Activated T-helper 1 cell treated with anti-CD3 and anti-CD28 coated beads, Interleukin-12 subunit alpha, Interleukin-12 subunit beta, Interleukin-2, Interleukin-4 antibody, amounts not matched to agents 30 ng/mL and 10 ng/mL and 1 ng/mL, durations not matched to agents 14 hours and 24 hours and 36 hours (primary cell): ENCODE data around the gene SMO. TPM values are rescaled to one million over a fixed set of nuclear protein-coding genes. Genes with fewer than 3 reads are reported as not detected.
"Not testable (repeated sequence)": the region's sequence is repeated elsewhere in the genome, so short reads cannot be mapped to it uniquely, and the experiment has no call there.

Experiments
- DNase-seq: peaks from one replicate; pipeline ENCODE4 v3.0.0; 2021; ENCODE audit warnings: low spot score
- H3K27ac Mint-ChIP-seq: one replicate; pipeline ENCODE4 v1.8.0; 2021; ENCODE audit warnings: mild to moderate bottlenecking, mixed read lengths
- H3K27me3 Mint-ChIP-seq: one replicate; pipeline ENCODE4 v1.8.0; 2022; ENCODE audit warnings: mild to moderate bottlenecking, moderate library complexity, mixed read lengths; ENCODE audit not compliant: insufficient read depth
- H3K36me3 Mint-ChIP-seq: one replicate; pipeline ENCODE4 v1.8.0; 2021; ENCODE audit warnings: low read depth, mixed read lengths
- H3K4me1 Mint-ChIP-seq: one replicate; pipeline ENCODE4 v1.8.0; 2021; ENCODE audit warnings: low read depth, mixed read lengths
- H3K4me3 Mint-ChIP-seq: one replicate; pipeline ENCODE4 v1.8.0; 2021; ENCODE audit warnings: mild to moderate bottlenecking, moderate library complexity, mixed read lengths
- H3K9me3 Mint-ChIP-seq: one replicate; pipeline ENCODE4 v1.8.0; 2021; ENCODE audit warnings: mixed read lengths
- intact Hi-C: fragments of 100-400 bp; cut with micrococcal nuclease; formaldehyde crosslinking; loops from one replicate; pipeline ENCODE4 v1.15.1; 2024
- total RNA-seq: library from RNA; stranded (reverse); gene quantifications from 2 replicates; pipeline ENCODE4 v1.2.3, GENCODE V29; 2022

SMO gene
- total RNA-seq, 1 donor from 2014 or later = 0.44 TPM

- H3K9me3 Mint-ChIP-seq = no peaks in the 10 kb centered on the region
- no peak overlapping the region for H3K27ac Mint-ChIP-seq
- H3K27me3 Mint-ChIP-seq = peaks cover 5% of the 10 kb centered on the region
- no peaks in the 10 kb centered on the region for H3K36me3 Mint-ChIP-seq
- H3K4me1 Mint-ChIP-seq = no peaks in the 10 kb centered on the region
- intact Hi-C loops = no loop called here
- no peak overlapping the region for H3K4me3 Mint-ChIP-seq
- DNase-seq = no peak
Observed at GRCh38 chr7:129205126-129205818, 16.8 kb downstream of the SMO start.

GRCh38 chr7:129205987-129206785 is 17.8 kb downstream of the SMO start:
- intact Hi-C loops = no loop called here
- H3K9me3 Mint-ChIP-seq = no peaks in the 10 kb centered on the region
- no peak overlapping the region for H3K27ac Mint-ChIP-seq
- H3K27me3 Mint-ChIP-seq = peaks cover 5% of the 10 kb centered on the region
- no peaks in the 10 kb centered on the region for H3K4me1 Mint-ChIP-seq
- no peak for DNase-seq
- H3K4me3 Mint-ChIP-seq = no peak overlapping the region
- no peaks in the 10 kb centered on the region for H3K36me3 Mint-ChIP-seq

- Mint-ChIP-seq H3K27ac (no peak overlapping the region), H3K9me3 (no peaks in the 10 kb centered on the region), H3K4me1 (no peaks in the 10 kb centered on the region), H3K4me3 (no peak overlapping the region), H3K36me3 (no peaks in the 10 kb centered on the region), H3K27me3 (peaks cover 2% of the 10 kb centered on the region)
- intact Hi-C loops = no loop called here
- no peak for DNase-seq
Observed at GRCh38 chr7:129208667-129209066, 20.2 kb downstream of the SMO start.

DNA sequence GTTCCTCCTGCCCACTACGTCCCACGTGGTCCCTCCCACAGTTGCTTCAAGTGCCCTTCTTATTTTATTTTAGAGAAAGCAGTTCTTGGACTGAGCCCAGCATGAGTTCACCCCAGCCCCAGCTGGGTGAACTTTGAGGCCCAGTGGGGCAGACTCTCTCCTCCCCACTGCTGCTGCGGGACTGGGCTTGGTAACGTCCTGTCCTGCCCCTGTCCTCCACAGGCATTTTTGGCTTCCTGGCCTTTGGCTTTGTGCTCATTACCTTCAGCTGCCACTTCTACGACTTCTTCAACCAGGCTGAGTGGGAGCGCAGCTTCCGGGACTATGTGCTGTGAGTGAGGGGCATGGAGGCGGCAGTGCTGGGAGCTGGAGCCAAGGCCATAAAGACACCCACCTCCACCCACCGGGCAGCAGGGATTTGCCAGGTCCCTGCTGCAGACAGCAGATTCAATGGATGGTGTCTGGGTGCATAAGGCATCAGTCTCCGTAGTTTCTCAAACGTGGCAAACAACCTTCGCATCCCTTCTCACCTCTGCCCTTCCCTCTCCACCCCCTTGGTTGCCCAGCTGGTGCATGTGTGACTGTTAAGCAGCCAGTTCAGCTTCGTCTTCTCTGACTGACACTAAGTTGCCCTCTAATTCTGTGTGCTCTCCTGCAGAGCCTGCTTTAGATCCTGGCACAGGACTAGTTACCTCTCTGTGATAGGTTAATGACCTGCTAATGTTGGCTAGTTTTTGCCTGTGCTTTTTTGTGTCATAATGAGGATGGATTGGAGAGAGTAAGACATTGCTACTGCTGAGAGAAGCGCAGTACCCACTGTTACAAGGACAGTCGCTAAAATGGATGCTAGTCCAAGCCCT is 20.9 kb downstream of the SMO start:
- H3K36me3 Mint-ChIP-seq = no peaks in the 10 kb centered on the region
- H3K4me3 Mint-ChIP-seq = no peak overlapping the region
- H3K4me1 Mint-ChIP-seq = no peaks in the 10 kb centered on the region
- no peaks in the 10 kb centered on the region for H3K27me3 Mint-ChIP-seq
- intact Hi-C loops = no loop called here
- no peaks in the 10 kb centered on the region for H3K9me3 Mint-ChIP-seq
- DNase-seq = no peak
- no peak overlapping the region for H3K27ac Mint-ChIP-seq

GRCh38 chr7:129210256-129210988 is 22.0 kb downstream of the SMO start:
- H3K27ac Mint-ChIP-seq = no peak overlapping the region
- intact Hi-C loops = loop anchor here (1.0 kb wide), 3 partner anchors 46 to 306 kb away; no protein-coding TSS in a partner anchor
- H3K36me3 Mint-ChIP-seq = no peaks in the 10 kb centered on the region
- H3K4me3 Mint-ChIP-seq = no peak overlapping the region
- H3K9me3 Mint-ChIP-seq = no peaks in the 10 kb centered on the region
- no peaks in the 10 kb centered on the region for H3K4me1 Mint-ChIP-seq
- DNase-seq = peak; percentile 44
- no peaks in the 10 kb centered on the region for H3K27me3 Mint-ChIP-seq

DNA sequence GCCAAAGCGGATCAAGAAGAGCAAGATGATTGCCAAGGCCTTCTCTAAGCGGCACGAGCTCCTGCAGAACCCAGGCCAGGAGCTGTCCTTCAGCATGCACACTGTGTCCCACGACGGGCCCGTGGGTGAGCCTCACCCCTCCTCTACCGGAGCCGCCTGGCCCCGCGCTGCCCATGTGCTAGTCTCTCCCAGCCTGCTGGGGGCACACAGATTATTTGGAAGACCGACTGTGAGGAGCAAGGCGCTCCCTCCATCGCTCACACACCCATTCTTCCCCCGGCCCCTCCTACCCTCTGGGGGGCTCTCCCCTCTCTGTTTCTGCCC is 22.5 kb downstream of the SMO start:
- DNase-seq = no peak
- Mint-ChIP-seq H3K9me3 (no peaks in the 10 kb centered on the region), H3K27ac (no peak overlapping the region), H3K4me1 (no peaks in the 10 kb centered on the region), H3K4me3 (no peak overlapping the region), H3K27me3 (no peaks in the 10 kb centered on the region), H3K36me3 (no peaks in the 10 kb centered on the region)
- intact Hi-C loops = loop anchor here (1.0 kb wide), 3 partner anchors 47 to 307 kb away; no protein-coding TSS in a partner anchor

DNA sequence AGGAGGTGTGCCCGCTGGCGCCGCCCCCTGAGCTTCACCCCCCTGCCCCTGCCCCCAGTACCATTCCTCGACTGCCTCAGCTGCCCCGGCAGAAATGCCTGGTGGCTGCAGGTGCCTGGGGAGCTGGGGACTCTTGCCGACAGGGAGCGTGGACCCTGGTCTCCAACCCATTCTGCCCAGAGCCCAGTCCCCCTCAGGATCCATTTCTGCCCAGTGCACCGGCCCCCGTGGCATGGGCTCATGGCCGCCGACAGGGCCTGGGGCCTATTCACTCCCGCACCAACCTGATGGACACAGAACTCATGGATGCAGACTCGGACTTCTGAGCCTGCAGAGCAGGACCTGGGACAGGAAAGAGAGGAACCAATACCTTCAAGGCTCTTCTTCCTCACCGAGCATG is 23.7 kb downstream of the SMO start:
- Mint-ChIP-seq H3K4me3 (no peak overlapping the region), H3K27me3 (no peaks in the 10 kb centered on the region), H3K4me1 (no peaks in the 10 kb centered on the region), H3K27ac (no peak overlapping the region), H3K36me3 (no peaks in the 10 kb centered on the region), H3K9me3 (no peaks in the 10 kb centered on the region)
- intact Hi-C loops = no loop called here
- no peak for DNase-seq

DNA sequence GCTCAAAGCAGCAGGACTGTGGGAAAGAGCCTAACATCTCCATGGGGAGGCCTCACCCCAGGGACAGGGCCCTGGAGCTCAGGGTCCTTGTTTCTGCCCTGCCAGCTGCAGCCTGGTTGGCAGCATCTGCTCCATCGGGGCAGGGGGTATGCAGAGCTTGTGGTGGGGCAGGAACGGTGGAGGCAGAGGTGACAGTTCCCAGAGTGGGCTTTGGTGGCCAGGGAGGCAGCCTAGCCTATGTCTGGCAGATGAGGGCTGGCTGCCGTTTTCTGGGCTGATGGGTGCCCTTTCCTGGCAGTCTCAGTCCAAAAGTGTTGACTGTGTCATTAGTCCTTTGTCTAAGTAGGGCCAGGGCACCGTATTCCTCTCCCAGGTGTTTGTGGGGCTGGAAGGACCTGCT is 24.2 kb downstream of the SMO start:
- intact Hi-C loops = no loop called here
- H3K36me3 Mint-ChIP-seq = no peaks in the 10 kb centered on the region
- no peak overlapping the region for H3K27ac Mint-ChIP-seq
- H3K9me3 Mint-ChIP-seq = no peaks in the 10 kb centered on the region
- no peak overlapping the region for H3K4me3 Mint-ChIP-seq
- no peaks in the 10 kb centered on the region for H3K27me3 Mint-ChIP-seq
- DNase-seq = no peak
- no peaks in the 10 kb centered on the region for H3K4me1 Mint-ChIP-seq

DNA sequence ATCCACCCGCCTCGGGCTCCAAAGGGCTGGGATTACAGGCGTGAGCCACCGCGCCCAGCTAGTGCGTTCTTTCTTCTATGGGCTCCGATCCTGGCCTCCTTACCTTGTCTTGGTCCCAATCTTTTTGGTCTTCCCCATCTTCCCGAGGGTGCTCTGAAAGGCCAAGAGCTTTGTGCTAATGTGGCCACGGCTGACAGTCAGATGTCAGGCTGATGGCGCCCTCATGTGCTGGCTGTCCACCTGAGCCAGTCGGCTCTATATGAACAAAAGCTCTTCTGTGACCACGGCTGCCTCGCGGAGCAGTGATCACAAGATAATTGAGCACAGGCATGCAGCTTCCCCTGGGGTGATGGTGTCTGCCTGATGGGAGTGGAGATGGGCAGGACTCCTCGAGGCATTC is 25.4 kb downstream of the SMO start:
- intact Hi-C loops = no loop called here
- H3K27ac Mint-ChIP-seq = no peak overlapping the region
- peaks cover 3% of the 10 kb centered on the region for H3K27me3 Mint-ChIP-seq
- no peaks in the 10 kb centered on the region for H3K36me3 Mint-ChIP-seq
- no peaks in the 10 kb centered on the region for H3K9me3 Mint-ChIP-seq
- no peak overlapping the region for H3K4me3 Mint-ChIP-seq
- DNase-seq = no peak
- no peaks in the 10 kb centered on the region for H3K4me1 Mint-ChIP-seq

- H3K36me3 Mint-ChIP-seq, H3K4me3 Mint-ChIP-seq, H3K9me3 Mint-ChIP-seq, H3K27me3 Mint-ChIP-seq, H3K27ac Mint-ChIP-seq, DNase-seq, intact Hi-C loops, H3K4me1 Mint-ChIP-seq: not testable (repeated sequence)
Observed at GRCh38 chr7:129215691-129216090, 27.3 kb downstream of the SMO start.

GRCh38 chr7:129216101-129216715 is 27.8 kb downstream of the SMO start:
- H3K4me3 Mint-ChIP-seq, H3K36me3 Mint-ChIP-seq, H3K9me3 Mint-ChIP-seq, H3K4me1 Mint-ChIP-seq, H3K27me3 Mint-ChIP-seq, intact Hi-C loops, DNase-seq, H3K27ac Mint-ChIP-seq: not testable (repeated sequence)

GRCh38 chr7:129216821-129217416 is 28.5 kb downstream of the SMO start:
- H3K27ac Mint-ChIP-seq, H3K4me3 Mint-ChIP-seq, H3K27me3 Mint-ChIP-seq, intact Hi-C loops, H3K9me3 Mint-ChIP-seq, H3K4me1 Mint-ChIP-seq, DNase-seq, H3K36me3 Mint-ChIP-seq: not testable (repeated sequence)
